ENCODE results near the gene CDIPT.
A peak's percentile ranks its signal among the peaks of the same experiment; 100 is the strongest.
"Not testable (repeated sequence)": the region's sequence is repeated elsewhere in the genome, so short reads cannot be mapped to it uniquely, and the experiment has no call there.

CDIPT gene

DNA sequence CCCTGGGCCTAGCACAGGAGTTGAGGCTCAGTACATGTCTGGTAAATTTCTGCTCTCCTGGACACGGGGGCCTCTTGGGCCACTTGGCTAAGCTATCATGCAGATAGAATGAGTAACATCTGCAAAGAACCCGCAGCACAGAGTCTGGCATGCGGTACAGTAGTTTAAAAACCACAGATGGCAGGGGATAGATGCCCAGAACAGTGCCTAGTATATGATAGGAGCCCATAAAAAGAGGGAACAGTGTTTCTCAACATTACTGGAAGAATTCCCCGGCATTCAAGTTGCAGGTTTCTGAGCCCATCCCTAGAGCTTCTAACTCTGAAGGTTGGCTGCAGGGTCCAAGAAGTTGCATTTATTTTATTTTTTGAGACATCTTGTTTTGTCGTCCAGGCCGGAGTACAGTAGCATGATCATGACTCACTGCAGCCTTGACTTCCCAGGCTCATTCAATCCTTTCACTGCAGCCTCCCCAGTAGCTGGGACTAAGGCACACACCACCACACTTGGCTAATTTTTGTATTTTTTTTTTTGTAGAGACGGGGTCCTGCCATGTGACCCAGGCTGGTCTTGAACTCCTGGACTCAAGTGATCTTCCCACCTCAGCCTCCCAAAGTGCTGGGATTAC lies 5.8 kb downstream of the CDIPT start:
- peak; percentile 26 for DNase-seq

GRCh38 chr16:29854520-29855100 lies 8.4 kb downstream of the CDIPT start:
- DNase-seq = no peak

- DNase-seq = peak; percentile 54
Observed at GRCh38 chr16:29852654-29853053, 10.4 kb downstream of the CDIPT start.

- DNase-seq = no peak
Observed at GRCh38 chr16:29850998-29851397, 12.0 kb downstream of the CDIPT start.

- DNase-seq = no peak
Observed at GRCh38 chr16:29849505-29849904, 13.5 kb downstream of the CDIPT start.

GRCh38 chr16:29848420-29849297 lies 14.4 kb downstream of the CDIPT start:
- peak; percentile 62 for DNase-seq

DNA sequence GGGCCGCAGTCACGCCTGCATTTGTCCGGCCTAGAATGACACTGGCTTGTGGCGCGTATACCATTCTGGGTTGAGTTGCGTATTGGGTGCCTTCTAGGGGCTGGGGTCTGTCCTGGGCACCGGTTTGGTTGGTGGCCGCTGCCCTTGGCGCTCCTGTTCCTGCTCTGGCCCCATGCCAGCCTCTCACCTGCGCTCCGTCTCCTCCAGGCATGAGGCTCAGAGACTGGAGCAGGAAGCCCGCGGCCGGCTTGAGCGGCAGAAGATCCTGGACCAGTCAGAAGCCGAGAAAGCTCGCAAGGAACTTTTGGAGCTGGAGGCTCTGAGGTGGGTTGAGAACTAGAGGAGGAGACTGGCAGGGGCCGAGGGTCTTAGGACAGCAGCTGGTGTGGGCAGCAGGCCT lies 17.4 kb downstream of the CDIPT start:
- DNase-seq = no peak

GRCh38 chr16:29844575-29845331 lies 18.3 kb downstream of the CDIPT start:
- no peak for DNase-seq

- no peak for DNase-seq
Observed at GRCh38 chr16:29843931-29844330, 19.1 kb downstream of the CDIPT start.

- no peak for DNase-seq
Observed at GRCh38 chr16:29842732-29843346, 20.2 kb downstream of the CDIPT start.

GRCh38 chr16:29841631-29842030 lies 21.4 kb downstream of the CDIPT start:
- DNase-seq = no peak

- DNase-seq = no peak
Observed at GRCh38 chr16:29840240-29840639, 22.8 kb downstream of the CDIPT start.

DNA sequence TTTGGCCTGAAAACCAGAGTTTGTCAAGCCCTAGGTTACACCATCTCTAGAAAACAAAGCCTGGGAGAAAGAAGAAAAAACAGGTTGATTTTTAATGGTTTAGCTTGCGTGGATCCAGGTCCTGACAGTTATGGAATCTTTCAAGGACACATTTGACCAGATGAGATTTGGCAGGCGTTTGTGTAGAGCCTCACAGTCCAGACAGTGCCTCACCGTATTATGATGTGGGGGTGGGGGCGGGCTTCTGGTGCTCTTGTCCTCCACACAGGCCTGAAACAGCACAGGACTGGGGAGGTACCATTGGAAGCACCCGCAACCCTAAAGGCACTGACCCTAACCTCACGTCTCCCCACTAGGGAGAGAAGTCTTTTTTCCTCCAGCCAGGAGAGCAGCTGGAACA lies 23.2 kb downstream of the CDIPT start:
- no peak for DNase-seq

GRCh38 chr16:29837841-29838240 lies 25.2 kb downstream of the CDIPT start:
- DNase-seq = no peak

- DNase-seq = no peak
Observed at GRCh38 chr16:29836623-29837022, 26.4 kb downstream of the CDIPT start.

DNA sequence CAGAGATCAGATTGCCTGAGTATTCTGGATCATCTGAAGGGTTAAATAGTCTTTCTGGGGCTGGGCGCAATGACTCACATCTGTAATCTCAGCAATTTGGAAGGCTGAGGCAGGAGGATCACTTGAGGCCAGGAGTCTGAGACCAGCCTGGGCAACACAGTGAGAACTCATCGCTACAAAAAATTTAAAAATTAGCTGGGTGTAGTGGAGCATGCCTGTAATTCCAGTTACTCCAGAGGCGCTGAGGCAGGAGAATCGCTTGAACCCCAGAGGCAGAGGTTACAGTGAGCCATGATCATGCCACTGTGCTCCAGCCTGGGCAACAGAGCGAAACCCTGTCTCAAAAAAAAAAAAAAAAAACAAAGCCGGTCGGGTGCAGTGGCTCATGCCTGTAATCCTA lies 27.1 kb downstream of the CDIPT start:
- DNase-seq = no peak

DNA sequence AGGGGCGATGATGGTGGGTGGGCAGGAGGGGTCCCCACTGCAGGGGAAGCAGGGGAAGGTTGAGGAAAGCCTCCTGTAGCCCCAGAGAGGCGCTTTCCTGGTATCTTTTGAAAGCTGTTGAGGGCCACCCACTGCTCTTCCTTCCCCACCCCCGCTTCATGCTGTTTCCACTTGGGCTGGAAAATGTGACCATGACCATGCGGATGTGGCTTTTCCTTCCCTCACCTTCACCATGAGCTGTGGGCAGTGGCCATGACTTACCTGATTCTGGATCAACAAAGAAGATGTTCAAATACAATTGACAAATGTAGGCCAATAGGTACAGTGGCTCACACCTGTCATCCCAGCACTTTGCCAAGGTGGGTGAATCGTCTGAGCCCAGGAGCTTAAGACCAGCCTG lies 28.9 kb downstream of the CDIPT start:
- DNase-seq = no peak

DNA sequence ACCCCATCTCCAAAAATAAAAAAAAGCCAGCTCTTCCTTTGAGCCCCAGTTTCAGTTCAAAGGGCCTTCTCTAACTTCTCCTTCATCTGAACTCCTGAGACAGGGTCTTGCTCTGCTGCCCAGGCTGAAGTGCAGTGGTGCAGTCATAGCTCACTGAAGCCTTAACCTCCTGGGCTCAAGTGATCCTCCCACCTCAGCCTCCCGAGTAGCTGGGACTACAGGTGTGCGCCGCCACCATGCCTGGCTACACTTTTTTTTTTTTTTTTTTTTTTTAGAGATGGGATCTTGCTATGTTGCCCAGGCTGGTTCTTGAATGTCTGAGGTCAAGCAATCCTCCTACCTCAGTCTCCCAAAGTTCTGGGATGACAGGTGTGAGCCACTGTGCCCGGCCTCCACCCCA lies 29.8 kb downstream of the CDIPT start:
- not testable (repeated sequence) for DNase-seq

DNA sequence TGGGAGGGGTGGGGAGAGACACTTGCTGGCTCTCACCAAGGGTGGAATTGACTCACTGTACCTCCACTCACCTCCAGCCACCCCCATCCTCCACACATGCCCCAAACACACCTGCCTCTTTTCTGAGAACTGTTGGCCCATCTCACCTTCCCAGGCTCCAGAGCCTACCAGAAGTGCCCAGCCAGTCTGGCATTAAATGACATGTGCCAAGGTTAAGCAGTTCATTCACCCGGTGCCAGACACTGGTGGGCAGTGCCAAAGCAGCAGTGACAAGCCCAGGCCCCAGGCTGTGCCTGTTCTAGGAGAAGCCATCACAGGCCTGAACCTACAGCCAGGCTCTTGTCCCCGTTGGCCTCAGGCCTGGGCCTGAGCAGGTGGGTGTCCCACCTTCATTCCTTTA lies 31.5 kb downstream of the CDIPT start:
- DNase-seq = no peak

- no peak for DNase-seq
Observed at GRCh38 chr16:29830774-29831173, 32.3 kb downstream of the CDIPT start.

- DNase-seq = no peak
Observed at GRCh38 chr16:29826342-29826695, 36.7 kb downstream of the CDIPT start.

GRCh38 chr16:29825145-29826044 lies 37.6 kb downstream of the CDIPT start:
- peak; percentile 96 for DNase-seq

Data from HCEC 1CT (cell line).